M059J (cell line): Measurements from ENCODE around the gene NDUFB10. TPM values are rescaled to one million over a fixed set of nuclear protein-coding genes. Genes with fewer than 3 reads are reported as not detected.
"Not testable (repeated sequence)": the region's sequence is repeated elsewhere in the genome, so short reads cannot be mapped to it uniquely, and the experiment has no call there.

Experiments
- DNase-seq: peaks from one replicate; pipeline ENCODE4 v3.0.0-alpha.2; 2012; ENCODE audit warnings: low read depth
- total RNA-seq: library from RNA; depleted of rRNA; stranded (reverse); fragments of >200 nt; shearing (Covaris generic); gene quantifications from 2 replicates; pipeline ENCODE4 v1.2.3, GENCODE V29; 2014; rRNA removed

NDUFB10 gene
- 287 and 304 TPM in 2 replicates for total RNA-seq

DNA sequence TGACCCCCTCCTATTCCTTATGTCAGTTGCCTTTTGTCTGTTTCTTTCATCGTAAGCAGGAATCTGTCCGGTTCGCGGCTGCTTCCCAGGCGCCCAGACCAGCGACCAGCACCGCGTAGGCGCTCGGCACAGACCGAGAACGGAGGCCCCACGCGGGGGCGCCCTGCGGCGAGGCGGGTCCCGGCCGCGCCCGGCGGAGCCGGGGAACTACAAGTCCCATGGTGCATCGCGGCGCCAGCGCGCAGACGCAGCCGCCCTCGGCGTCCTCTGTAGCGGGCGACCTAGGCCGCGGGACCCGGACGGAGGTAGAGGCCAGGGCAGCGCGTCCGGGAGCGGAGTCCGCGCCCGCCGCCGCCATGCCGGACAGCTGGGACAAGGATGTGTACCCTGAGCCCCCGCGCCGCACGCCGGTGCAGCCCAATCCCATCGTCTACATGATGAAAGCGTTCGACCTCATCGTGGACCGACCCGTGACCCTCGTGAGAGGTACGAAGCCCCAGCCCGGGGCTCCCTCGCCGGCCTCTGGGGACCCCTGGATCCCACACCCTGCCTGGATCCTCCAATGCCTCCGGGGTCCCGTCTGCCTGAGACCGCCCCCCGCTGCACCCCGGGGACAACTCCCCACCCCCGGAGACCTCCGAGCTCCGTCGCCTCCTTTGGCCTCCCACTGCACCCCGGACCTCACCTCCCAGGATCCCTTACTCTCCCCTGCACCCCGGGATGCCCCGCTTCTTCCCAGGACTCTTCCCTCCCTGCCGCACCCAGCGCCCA is at the start of gene NDUFB10:
TSS of gene NDUFB10 (plus strand) at position 270 of the 771 bp plus-strand sequence. CDS start at position 357, 87 bp downstream.
- peak; percentile 83 for DNase-seq

DNA sequence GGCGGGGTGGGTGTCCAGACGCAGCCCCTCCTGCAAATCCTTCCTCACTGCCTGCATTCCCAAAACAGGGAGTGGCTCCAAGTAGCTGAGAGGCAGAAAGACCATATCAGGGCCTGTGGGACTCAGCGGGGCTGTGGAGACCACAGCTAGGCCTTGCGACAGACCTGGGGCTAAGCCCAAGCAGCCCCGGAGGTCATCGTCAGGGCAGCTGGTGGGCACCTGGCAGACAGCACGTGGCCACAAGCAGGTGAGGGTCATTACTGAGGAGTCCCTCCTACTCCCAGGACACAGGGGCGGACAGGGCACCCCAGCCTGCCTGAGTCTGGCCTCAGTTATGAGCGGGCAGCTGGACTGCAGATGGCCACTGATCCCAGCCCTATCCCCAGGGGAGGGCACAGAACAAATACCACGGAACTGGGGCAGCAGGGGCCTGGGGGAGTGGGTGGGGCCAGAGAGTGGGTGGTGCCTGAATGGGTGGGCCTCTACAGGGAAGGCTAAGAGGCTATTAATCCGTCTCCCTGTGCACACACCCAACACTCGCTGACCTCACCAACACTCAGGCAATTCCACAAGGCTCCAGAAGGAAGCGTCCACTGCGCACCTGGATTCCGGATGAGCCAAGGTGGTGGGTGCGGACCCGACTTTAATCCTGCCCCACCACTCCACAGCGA is 49.6 kb upstream of the NDUFB10 start:
- DNase-seq, result no peak

DNA sequence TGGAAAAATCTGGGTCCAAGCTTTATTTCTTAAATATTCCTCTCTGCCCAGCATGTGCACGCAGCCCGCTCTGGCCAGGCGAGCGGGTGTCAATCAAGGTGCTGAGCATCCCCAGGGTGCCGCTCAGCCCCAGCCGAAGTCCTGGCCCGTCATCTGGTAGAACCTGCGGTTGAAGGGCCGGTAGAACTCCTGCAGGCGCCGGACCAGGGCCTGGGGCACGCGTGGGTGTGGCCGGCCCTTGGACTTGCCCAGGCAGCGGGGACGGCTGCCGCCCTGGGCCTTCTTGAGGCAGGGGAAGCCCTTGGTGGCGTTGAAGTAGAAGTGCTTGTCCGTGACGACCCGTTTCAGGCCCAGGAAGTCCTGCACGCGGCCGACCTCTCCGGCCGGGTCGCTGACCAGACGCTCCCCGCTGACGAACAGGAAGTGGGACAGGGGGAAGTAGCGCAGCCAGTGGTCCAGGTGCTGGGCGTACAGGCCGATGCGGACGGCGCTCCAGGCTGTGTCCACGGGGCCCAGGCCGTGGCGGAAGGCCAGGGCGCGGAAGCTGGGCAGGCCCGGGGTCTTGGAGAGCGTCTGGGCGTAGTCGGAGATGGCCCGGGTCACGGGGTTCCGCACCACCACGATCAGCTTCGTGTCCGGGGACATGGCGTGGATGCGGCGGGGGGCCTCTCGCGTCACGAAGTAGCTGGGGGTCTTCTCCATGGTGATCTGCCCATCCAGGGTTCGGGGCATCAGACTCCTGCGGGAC is 47.7 kb upstream of the NDUFB10 start:
- no peak for DNase-seq

DNA sequence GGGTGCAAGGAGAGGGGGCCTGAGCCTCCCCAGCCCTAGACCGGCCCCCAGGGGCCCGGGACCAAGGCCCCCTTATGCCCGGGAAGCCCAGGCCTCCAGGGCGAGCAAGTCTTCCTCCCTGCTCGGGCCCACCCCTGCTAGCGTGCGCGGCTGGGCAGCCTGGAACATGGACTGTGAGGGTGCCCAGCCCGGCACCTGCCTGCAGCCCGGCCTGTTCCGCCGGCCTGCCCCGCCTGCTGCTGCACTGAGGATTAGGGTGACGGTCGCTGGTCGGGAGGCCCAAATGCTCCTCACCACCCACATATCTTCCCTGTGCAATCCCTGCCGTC is 47.2 kb upstream of the NDUFB10 start:
- DNase-seq, result no peak

DNA sequence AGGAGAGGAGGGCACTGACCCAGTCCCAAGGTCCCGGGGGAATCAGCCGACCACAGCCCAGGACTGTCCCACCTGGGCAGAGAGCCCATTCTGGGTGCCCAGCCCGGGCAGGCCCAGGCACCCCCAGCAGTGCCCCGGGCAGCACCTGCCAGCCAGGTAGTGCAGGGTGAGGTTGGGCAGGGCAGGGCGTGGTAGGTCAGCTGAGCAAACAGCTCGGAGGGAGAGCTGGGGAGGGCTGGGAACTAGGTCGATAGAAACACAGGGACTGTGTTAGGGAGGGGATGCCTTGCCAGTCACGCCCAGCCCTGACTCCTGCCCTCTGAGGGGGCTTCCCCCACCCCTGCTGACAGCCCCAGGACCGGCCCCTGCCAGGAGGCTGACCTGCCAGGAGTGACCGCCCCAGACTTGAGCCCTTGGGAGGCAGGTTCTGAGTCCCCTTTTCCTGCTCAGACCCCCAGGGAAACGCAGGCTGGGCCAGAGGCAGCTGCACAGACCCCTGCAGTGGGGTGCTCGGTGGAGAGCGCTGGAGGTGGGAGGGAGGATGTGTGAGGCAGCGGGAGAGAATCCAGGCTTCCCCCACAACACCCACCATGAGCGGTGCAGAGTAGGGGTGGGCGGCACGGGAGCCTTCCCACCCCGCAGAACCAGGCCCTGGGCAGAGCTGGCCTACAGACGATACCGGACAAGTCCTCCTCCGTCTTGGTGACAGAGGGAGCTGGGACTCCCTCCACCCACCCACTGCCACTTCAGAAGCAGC is 45.8 kb upstream of the NDUFB10 start:
- DNase-seq, result no peak

DNA sequence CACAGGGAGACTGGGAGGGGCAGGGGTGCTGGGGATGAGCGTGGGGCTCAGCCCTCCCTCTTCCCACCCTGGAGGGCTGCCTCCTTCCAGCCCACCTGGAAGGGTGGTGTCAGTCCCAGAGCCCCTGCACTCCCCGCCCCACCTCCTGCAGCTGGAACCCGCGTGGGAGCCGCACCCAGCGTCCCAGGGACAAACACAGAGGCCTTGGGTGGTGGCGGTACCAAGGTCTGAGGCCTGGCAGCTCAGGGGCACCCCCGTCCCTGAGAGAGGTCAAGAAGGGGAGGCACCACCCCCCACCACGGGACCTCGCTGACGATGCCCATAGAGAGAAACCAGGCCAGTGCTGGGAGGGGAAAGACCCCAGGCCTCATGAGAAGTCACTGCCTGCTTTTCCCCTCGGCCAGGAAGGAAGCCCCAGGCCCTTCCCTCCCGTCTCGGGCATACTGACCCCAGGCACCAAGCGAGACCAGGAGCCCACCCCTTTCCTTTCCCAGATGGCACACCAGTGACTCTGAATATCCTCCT is 45.2 kb upstream of the NDUFB10 start:
- no peak for DNase-seq

DNA sequence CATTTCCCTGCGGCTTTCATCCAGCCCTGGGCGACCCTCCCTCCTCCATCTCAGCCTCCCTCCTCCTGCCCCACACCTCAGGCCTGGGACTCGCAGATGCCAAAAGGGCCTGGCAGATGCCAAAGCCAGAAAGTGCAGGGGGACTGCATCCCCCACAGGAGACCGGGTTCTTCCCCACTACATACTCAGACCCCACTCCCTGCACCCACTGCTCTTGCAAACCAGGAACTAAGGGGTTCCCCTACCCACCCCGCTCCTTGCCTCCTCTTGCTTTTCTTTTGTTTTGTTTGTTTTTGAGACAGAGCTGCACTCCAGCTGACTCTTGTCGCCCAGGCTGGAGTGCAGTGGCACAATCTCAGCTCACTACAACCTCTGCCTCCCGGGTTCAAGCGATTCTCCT is 44.4 kb upstream of the NDUFB10 start:
- DNase-seq, result no peak

DNA sequence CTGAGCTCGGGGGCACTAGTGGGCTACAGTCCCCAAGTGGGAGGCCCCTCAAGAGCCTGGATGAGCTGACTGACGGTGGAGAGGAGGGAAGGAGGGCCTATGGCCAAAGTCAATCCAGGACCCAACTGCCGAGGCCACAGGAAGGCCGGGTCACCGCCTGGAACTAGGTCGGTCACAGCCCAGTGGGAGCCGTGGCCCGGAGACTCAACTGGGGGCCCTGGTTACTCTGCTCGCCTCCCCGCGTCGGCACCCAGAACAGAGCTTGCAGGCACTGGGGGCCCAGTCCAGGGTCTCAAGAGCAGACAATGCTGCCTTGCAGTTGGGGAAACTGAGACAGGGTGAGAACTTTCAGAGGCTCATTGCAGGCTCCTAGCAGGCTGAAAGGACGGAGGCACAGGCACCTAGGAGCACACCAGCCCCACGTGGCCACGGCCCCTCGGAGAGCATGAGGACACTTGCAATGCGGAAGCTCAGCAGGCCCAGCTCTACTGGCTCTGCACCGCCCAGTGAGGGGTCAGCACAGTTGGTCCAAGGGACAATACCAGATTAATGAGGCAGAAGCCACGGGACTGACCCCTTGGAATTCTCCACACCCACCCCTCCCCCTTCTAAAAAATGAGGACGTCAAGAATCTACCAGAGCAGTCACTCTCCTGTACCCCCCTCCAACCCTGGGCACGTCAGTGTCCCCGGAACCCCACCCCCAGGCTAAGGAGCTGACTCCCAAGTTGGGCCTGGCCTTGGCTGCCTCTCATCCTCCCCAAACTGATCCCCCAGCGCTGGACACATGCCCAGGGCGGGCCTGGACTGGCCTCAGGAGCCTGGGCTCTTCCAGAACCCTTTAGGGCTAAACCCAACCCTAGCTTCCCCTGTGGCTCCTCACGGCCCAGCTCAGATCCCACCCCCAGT is 43.4 kb upstream of the NDUFB10 start:
- no peak for DNase-seq

DNA sequence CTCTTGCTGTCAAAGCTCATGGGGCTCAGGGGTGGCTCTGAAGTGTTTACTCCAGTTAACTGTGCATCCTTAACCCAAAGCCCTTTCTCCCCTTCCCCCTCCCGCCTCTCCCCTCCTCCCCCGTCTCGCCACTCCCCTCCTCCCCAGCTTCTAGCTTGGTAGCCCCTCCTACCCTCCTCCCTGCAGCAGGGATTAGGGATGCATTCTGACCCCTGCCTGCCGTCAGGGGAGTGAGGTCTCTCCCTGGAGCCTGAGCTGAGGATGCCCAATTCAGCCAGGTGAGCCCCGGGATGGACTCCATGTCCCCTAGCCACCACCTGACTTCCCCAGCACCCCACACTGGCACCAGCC is 42.7 kb upstream of the NDUFB10 start:
- no peak for DNase-seq

DNA sequence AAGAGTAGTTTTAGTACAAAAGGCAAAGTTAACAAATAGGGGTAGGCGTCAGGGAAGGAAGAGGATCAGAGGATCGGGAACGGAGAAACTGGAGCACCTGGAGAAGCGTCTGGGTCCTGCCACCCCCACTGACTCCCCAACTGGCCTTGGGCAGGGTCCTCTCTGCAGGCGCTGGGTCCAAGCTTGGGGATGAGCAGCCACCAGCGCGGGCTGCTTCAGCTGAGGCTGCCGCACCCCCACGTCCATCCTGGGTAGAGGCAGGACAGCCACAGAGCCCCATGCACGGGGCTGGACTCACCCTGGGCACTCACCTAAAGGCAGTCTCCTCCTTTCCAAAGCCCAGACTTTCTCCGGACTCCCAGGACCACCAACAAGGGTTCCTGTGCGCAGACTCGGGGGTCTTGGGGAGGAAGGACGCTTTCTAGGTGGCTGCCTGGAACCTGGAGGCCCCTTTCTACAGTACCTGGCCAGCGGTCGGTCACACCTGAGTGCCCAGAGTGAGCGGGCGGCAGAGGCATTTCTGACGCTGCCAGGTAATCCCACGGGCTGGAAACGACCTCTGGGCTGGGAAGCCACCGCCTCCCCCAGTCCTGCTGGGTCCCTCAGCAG is 42.2 kb upstream of the NDUFB10 start:
- no peak for DNase-seq

DNA sequence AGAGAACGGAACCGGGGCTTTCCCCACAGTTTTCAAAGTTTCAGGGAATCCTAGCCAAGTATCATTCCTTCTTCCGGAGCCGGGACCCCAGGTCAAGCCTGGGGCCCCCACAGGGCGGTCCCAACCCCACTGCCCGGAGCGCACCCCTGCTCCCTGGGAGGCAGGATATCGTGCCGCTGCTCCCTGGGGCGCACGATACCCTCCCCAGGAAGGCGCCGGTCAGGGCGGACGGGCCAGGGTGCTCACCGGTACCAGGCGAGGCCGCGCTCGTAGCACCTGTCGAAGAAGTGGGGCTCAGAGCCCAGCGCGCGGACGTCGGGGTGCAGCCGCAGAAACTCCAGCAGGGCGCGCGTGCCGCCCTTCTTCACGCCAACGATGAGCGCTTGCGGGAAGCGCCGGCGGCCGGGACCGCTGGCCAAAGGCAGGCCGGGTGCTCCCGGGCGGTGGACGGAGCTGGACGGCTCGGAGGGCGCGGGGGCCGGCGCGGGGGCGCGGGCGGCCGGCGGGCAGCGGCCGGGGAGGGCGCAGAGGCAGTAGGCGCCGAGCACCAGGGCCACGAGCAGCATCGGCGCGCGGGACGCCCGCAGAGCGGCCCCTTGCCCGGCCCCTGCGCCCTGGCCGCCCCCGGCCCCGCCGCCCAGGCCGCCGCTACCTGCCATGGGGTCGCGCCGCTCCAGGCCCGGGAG is 41.5 kb upstream of the NDUFB10 start:
- DNase-seq, result no peak

DNA sequence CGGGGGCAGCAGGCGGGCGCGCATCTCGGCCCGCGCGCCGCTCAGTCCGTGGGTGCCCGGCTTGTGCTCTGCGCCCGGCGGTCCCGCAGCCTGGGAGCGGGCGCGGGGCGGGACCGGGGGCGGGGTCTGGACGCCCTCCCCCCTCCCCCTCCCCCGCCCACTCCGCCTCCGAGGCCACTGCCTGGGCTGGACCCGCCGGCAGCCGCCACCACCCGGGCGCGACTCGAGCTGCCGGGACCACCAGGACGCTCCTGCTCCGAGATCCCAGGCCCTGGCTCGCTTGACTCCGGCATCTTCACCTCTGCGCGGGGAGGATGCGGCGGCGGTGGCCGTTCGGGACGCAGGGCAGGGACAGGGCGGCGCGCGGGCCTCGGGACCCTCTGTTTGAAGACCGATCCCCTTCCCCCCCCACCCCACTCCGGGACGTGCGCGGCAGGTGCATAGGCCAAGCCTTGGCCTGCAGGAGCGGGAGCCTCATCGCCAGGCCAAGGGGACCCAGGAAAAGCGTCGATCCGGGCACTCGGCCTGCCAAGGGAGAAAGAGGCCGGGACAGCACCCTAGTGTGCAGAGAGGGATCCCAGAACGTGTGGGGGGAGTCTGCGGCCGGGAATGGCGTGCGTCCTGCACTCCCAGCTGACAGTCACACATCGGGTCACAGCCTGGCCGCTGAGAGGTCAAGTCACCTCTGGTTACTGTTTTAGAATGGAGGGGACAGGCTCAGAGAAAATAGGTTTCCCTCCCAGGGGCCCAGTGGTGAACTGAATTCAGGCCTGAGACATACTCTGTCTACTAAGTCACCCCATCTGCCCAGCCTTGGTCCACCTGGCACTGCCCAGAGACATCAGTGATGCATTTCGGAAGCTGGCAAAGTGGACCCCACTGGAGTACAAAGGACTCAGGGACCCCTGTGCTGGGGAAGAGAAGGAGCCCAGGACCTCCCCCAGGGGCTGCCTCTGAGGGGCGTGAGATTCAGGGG is 40.7 kb upstream of the NDUFB10 start, which contains the start of gene HS3ST6:
TSS of gene HS3ST6 (minus strand) at position 65 of the 976 bp plus-strand sequence. CDS start 92 bp downstream, outside the sequence.
- DNase-seq, result no peak

DNA sequence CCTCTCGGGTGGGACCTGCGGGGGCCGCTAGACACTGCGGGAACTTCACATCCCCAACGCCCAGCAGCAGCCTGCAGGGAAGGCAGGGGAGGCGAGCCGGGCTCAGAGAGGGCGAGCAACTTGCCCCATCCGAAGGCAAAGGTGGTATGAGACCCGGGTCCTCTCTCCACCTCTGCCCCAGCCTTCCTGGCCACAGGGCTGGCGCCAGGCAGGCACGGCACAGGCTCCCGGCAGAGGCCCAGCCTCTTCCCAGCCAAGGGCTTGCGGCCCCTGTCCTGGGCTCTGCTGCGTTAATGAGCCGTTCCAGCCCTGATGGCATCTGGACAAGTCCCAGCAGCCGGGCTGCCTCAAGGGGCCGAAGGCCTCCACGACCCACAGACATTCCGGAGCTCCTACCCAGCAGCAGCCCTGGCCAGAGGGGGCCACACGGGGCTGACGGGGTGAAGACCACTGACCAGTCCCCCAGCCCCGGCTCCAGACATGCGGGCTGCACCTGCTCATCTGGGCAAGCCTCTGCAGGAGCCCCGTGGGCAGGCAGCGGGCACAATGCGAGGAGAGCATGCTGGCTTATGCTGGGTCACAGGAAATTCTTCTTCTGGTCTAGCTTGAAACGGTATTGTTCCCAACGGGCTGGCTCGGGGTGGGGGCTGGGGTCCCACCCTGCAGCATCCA is 39.9 kb upstream of the NDUFB10 start:
- DNase-seq, result no peak

DNA sequence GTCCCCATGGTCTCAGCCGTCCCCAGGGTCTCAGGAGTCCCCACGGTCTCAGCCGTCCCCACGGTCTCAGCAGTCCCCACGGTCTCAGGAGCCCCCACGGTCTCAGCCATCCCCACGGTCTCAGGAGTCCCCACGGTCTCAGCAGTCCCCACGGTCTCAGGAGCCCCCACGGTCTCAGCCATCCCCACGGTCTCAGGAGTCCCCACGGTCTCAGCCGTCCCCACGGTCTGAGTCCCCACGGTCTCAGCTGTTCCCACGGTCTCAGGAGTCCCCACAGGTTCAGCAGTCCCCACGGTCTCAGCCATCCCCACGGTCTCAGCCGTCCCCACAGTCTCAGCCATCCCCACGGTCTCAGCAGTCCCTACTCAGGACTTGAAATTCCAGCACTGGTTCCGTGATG is 39.2 kb upstream of the NDUFB10 start:
- not testable (repeated sequence) for DNase-seq

DNA sequence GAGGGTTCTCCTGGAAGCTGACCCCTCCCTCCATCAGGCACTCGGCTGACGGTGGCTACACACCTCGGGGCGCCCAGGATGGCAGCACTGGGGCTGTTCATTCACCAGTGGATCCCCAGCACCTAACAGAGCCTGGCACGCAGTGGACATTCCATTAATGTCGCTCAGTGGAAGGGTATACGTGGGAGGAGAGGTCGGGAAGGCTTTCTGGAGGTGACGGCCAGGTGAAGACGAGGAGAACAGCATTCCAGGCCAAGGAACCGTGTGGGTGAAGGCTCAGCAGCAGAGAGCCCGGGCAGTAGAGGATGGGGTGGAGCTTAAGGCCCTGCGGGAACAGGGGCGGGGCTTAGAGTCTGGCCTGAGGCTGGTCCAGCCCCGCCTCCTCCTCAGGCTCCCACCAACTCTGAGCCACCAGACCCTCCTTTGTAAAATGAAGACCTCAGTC is 38.6 kb upstream of the NDUFB10 start:
- no peak for DNase-seq

DNA sequence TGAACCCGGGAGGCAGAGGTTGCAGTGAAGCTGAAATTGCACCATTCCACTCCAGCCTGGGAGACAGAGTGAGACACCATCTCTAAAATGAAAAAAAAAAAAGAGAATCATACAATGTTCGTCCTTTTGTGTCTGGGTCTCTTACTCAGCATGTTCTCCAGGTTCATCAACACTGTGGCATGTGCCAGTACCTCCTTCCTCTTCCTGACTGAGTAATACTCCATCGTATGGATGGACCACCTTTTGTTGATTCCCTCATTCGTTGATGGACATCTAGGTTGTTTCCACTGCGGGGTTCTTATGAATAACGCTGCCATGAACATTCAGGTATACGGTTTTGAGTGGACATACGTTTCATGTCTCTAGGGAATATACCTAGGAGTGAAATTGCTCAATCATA is 37.0 kb upstream of the NDUFB10 start:
- DNase-seq, result no peak

DNA sequence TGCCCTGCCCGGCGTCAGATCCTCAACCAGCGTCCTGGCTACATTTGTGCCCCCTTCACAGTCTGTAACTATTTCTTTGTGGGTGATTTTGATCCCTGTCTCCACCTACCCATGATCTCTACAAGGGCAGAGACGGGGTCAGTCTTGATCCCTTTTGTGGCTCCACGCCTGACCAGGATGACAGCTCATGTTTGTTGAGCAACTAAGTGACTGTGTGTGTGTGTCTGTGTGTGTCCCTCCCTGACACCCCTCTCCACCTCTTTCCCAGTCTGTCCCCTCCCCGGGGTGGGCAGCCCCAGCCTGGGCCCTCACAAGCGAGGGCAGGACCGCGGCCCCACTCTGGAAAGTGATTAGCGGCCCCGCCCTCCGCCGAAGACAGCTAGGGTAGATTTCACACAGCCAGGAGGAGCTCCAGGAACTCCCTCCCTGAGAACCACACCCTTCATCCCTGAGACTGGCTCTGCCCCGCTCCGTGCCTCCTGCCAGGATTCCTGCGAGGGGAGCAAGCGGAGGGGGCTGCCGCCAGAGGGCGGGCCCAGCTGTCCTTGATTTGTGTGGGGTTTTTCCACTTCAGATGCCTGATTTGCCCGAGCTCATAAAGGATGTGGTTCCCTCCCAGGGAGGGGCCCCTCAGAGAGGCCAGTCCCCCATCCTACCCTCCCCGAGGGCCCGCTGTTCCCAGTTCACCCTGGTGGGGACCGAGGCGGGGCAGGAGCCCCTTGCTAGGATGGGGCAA is 35.9 kb upstream of the NDUFB10 start:
- DNase-seq, result peak; percentile 46
